Measurements from ENCODE around the gene GTF2H3. TPM values are rescaled to one million over a fixed set of nuclear protein-coding genes. Genes with fewer than 3 reads are reported as not detected.

The GTF2H3 gene
- total RNA-seq, 1 experiment from 2014 or later, result 44.9 TPM

DNA sequence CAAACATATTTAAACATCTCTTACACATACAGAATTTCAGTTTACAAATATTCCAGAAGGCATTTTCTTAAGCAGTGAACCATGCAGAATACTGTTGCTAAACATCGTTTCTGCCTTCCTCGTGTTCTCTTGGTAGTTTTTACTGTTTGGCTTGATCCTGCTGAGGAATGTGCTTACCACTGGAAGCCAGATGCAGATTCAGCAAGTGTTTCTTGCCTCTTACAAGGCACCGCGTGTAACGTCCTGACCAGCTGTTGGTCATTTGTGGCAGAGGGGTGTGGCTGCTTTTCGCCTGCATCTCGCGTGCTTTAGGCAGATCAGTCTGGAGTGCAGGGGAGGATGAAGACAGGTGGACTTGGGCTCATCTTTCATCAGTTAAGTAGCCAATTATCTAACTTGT lies 12.5 kb upstream of the GTF2H3 start:
- Histone ChIP-seq H3K27me3 (replicated peaks; ENCODE audit: insufficient read depth, low read depth, low read length, poor library complexity) (no peaks in the 10 kb centered on the region), H3K9me3 (ENCODE audit: low read depth, low read length, poor library complexity, severe bottlenecking) (no peaks in the 10 kb centered on the region), H3K4me1 (ENCODE audit: insufficient read depth, low read length, poor library complexity, severe bottlenecking) (no peaks in the 10 kb centered on the region), H3K27ac (ENCODE audit: low read depth, low read length, poor library complexity, severe bottlenecking) (no peak overlapping the region), H3K4me3 (ENCODE audit: low read depth, low read length, poor library complexity, severe bottlenecking) (no peak overlapping the region), H3K36me3 (ENCODE audit: insufficient read depth, low read length, poor library complexity, severe bottlenecking) (peaks cover 90% of the 10 kb centered on the region)
- ChIA-PET POLR2A (ENCODE audit: low non-redundant PET) (no interaction called here), CTCF (no interaction called here)
- TF ChIP-seq, protein P1, sequence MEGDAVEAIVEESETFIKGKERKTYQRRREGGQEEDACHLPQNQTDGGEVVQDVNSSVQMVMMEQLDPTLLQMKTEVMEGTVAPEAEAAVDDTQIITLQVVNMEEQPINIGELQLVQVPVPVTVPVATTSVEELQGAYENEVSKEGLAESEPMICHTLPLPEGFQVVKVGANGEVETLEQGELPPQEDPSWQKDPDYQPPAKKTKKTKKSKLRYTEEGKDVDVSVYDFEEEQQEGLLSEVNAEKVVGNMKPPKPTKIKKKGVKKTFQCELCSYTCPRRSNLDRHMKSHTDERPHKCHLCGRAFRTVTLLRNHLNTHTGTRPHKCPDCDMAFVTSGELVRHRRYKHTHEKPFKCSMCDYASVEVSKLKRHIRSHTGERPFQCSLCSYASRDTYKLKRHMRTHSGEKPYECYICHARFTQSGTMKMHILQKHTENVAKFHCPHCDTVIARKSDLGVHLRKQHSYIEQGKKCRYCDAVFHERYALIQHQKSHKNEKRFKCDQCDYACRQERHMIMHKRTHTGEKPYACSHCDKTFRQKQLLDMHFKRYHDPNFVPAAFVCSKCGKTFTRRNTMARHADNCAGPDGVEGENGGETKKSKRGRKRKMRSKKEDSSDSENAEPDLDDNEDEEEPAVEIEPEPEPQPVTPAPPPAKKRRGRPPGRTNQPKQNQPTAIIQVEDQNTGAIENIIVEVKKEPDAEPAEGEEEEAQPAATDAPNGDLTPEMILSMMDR (conservative IDR thresholded peaks at IDR 0.05; ENCODE audit: low read depth, low read length), result no peak
- no peak for TF ChIP-seq EZH2 (IDR thresholded peaks at IDR 0.05; ENCODE audit: borderline replicate concordance, low read depth, low read length, poor library complexity, severe bottlenecking)
- no peak for DNase-seq (ENCODE audit: low spot score)
- intact Hi-C loops (cut with micrococcal nuclease; ENCODE audit: unreplicated experiment), result no loop called here
- TSS peak; percentile 76 for BruUV-seq (replicated peaks)

- H3K4me1 ChIP-seq (ENCODE audit: insufficient read depth, low read length, poor library complexity, severe bottlenecking), result no peaks in the 10 kb centered on the region
These were observed 11.8 kb upstream of the GTF2H3 start for GRCh38 chr12:123621619-123622530.

DNA sequence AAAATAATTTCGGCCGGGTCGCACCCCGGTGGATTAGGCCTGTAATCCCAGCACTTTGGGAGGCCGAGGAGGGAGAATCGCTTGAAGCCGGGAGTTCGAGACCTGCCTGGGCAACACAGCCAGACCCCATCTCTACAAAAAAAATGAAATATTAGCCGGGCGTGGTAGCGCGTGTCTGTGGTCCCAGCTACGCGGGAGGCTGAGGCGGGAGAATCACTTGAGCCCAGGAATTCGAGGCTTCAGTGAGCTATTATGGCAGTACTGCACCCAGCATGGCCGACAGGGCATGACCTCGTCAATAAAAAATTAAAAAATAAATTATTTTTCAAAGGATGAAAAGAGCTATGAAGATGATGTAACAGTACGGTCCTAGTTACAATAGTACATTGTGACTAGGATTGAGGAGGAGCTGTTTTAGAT lies 523 bp downstream of the GTF2H3 start:
- Histone ChIP-seq H3K4me1 (ENCODE audit: insufficient read depth, low read length, poor library complexity, severe bottlenecking) (no peaks in the 10 kb centered on the region), H3K27me3 (replicated peaks; ENCODE audit: insufficient read depth, low read depth, low read length, poor library complexity) (no peaks in the 10 kb centered on the region), H3K36me3 (ENCODE audit: insufficient read depth, low read length, poor library complexity, severe bottlenecking) (peaks cover 20% of the 10 kb centered on the region), H3K4me3 (ENCODE audit: low read depth, low read length, poor library complexity, severe bottlenecking) (peak overlapping the region; percentile 58), H3K27ac (ENCODE audit: low read depth, low read length, poor library complexity, severe bottlenecking) (peak overlapping the region; percentile 76), H3K9me3 (ENCODE audit: low read depth, low read length, poor library complexity, severe bottlenecking) (no peaks in the 10 kb centered on the region)
- no peak for DNase-seq (ENCODE audit: low spot score)
- intact Hi-C loops (cut with micrococcal nuclease; ENCODE audit: unreplicated experiment), result no loop called here
- TSS peak; percentile 94 for BruUV-seq (replicated peaks)
- ChIA-PET CTCF (no interaction called here), POLR2A (ENCODE audit: low non-redundant PET) (no interaction called here)
- no peak for TF ChIP-seq EZH2 (IDR thresholded peaks at IDR 0.05; ENCODE audit: borderline replicate concordance, low read depth, low read length, poor library complexity, severe bottlenecking)
- TF ChIP-seq, protein P1 (conservative IDR thresholded peaks at IDR 0.05; ENCODE audit: low read depth, low read length), result no peak

More at GRCh38 chr12:123621619-123622530, 11.8 kb upstream of the GTF2H3 start:
- BruUV-seq (replicated peaks), result no TSS peak
- DNase-seq (ENCODE audit: low spot score), result no peak
- TF ChIP-seq, protein P1 (conservative IDR thresholded peaks at IDR 0.05; ENCODE audit: low read depth, low read length), result no peak
- TF ChIP-seq EZH2 (IDR thresholded peaks at IDR 0.05; ENCODE audit: borderline replicate concordance, low read depth, low read length, poor library complexity, severe bottlenecking), result no peak
- Histone ChIP-seq H3K36me3 (ENCODE audit: insufficient read depth, low read length, poor library complexity, severe bottlenecking) (peaks cover 90% of the 10 kb centered on the region), H3K4me3 (ENCODE audit: low read depth, low read length, poor library complexity, severe bottlenecking) (no peak overlapping the region), H3K27me3 (replicated peaks; ENCODE audit: insufficient read depth, low read depth, low read length, poor library complexity) (no peaks in the 10 kb centered on the region), H3K9me3 (ENCODE audit: low read depth, low read length, poor library complexity, severe bottlenecking) (no peaks in the 10 kb centered on the region), H3K27ac (ENCODE audit: low read depth, low read length, poor library complexity, severe bottlenecking) (no peak overlapping the region)
- intact Hi-C loops (cut with micrococcal nuclease; ENCODE audit: unreplicated experiment), result no loop called here
- POLR2A ChIA-PET (ENCODE audit: low non-redundant PET), result no interaction called here
- CTCF ChIA-PET, result no interaction called here

All from A673 (cell line).